Measurements from ENCODE around the gene ABTB1.

DNA sequence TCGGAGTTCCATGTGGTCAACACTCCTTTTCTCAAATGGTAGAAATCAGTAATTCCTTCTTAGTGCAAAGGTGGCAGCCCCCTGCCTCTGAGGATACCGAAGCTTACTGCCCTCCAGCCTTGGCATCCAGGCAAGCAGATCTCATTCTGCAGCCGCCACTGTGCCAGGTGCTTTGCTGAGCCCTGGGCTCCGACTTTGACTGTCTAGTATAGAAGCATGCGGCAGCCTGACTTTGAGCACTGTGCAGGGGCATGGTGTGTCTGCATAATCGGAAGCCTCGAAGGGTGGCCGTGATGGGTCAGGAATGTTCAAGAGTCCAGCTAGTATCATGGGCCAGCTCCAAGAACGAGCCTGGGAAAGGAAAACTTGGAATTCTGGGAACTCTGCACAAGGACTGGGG, 39.7 kb downstream of the ABTB1 start:
- TF ChIP-seq CREB1 (IDR thresholded peaks at IDR 0.05; ENCODE audit: low read depth) = no peak
- no peak for TF ChIP-seq NFIC (IDR thresholded peaks at IDR 0.05)
- no peak for TF ChIP-seq ZBTB7A (IDR thresholded peaks at IDR 0.05; ENCODE audit: low read depth)
- no peak for TF ChIP-seq EP300 (IDR thresholded peaks at IDR 0.05; ENCODE audit: borderline replicate concordance)
- no peak for TF ChIP-seq TAF1 (IDR thresholded peaks at IDR 0.05; ENCODE audit: low read depth)
- TF ChIP-seq YY1 (IDR thresholded peaks at IDR 0.05; ENCODE audit: low read depth) = no peak
